GM12801 (cell line): Measurements from ENCODE around the gene PLCB1.

ENCODE experiments used
- CTCF ChIP-seq: IDR thresholded peaks from one replicate; pipeline ENCODE4 v1.5.1; 2011; ENCODE audit warnings: control low read depth; ENCODE audit not compliant: insufficient read length; ENCODE audit errors: extremely low read depth

PLCB1 gene

GRCh38 chr20:8855315-8855714 lies 723.2 kb downstream of the PLCB1 start:
- TF ChIP-seq CTCF = no peak

- TF ChIP-seq CTCF = no peak
Measured at GRCh38 chr20:8856668-8857067, 724.6 kb downstream of the PLCB1 start.

- no peak for TF ChIP-seq CTCF
Measured at GRCh38 chr20:8858181-8858787, 726.2 kb downstream of the PLCB1 start.

- no peak for TF ChIP-seq CTCF
Measured at GRCh38 chr20:8860011-8860495, 728.0 kb downstream of the PLCB1 start.

- no peak for TF ChIP-seq CTCF
Measured at GRCh38 chr20:8862092-8862491, 730.0 kb downstream of the PLCB1 start.

- no peak for TF ChIP-seq CTCF
Measured at GRCh38 chr20:8865636-8866035, 733.6 kb downstream of the PLCB1 start.

GRCh38 chr20:8867038-8867740 lies 735.1 kb downstream of the PLCB1 start:
- no peak for TF ChIP-seq CTCF
